IMR-90 (cell line): ENCODE results near the gene SDK1. TPM values are rescaled to one million over a fixed set of nuclear protein-coding genes. Genes with fewer than 3 reads are reported as not detected.

ENCODE experiments used
- ATAC-seq: fragments of 200-7000 bp; cut with Tn5 transposase; 2 replicates; pipeline ENCODE4 v1.9.1; 2020; ENCODE audit warnings: low read depth, mild to moderate bottlenecking, moderate library complexity
- BruUV-seq: library from RNA; stranded (reverse); fragments of 400-500 nt; replicated peaks from 2 replicates; lab custom pipeline; 2021; lab: Mats Ljungman, UMichigan
- CTCF ChIA-PET: fragments of 300-600 bp; formaldehyde crosslinking; extraction: SDS; loops from one replicate; lab custom pipeline; 2021; ENCODE audit warnings: antibody characterized with exemption; lab: Yijun Ruan, JAX
- POLR2A ChIA-PET: fragments of 300-600 bp; sonication (Branson Sonifier 250); formaldehyde crosslinking; loops from one replicate; lab custom pipeline; 2022; ENCODE audit warnings: antibody characterized with exemption; ENCODE audit not compliant: unreplicated experiment; lab: Charles Lee
- DNase-seq: peaks from one replicate; pipeline ENCODE4 v3.0.0; 2013
- H2AFZ ChIP-seq: replicated peaks from 2 replicates; pipeline ENCODE3; 2013; ENCODE audit warnings: low read length, mild to moderate bottlenecking; ENCODE audit not compliant: poor library complexity
- H2AK5ac ChIP-seq: 2 replicates; pipeline ENCODE4 v1.6.1; 2013; ENCODE audit warnings: low read depth, low read length, inconsistent platforms
- H2AK9ac ChIP-seq: replicated peaks from 2 replicates; pipeline ENCODE3; 2013; ENCODE audit warnings: mild to moderate bottlenecking, low read depth, low read length, moderate library complexity; ENCODE audit not compliant: poor library complexity
- H2BK120ac ChIP-seq: 2 replicates; pipeline ENCODE4 v1.6.1; 2013; ENCODE audit warnings: low read depth, low read length, inconsistent platforms
- H2BK15ac ChIP-seq: 3 replicates; pipeline ENCODE4 v1.6.1; 2013; ENCODE audit warnings: low read depth, low read length, inconsistent platforms
- H2BK20ac ChIP-seq: 2 replicates; pipeline ENCODE4 v1.6.1; 2013; ENCODE audit warnings: low read depth, mild to moderate bottlenecking, inconsistent platforms, low read length, moderate library complexity
- H2BK5ac ChIP-seq: 2 replicates; pipeline ENCODE4 v1.6.1; 2013; ENCODE audit warnings: mild to moderate bottlenecking, low read depth, low read length, inconsistent platforms; ENCODE audit not compliant: poor library complexity, severe bottlenecking
- H3K14ac ChIP-seq: replicated peaks from 2 replicates; pipeline ENCODE4 v1.6.1; 2013; ENCODE audit warnings: low read depth, low read length, inconsistent platforms
- H3K18ac ChIP-seq: 2 replicates; pipeline ENCODE4 v1.6.1; 2013; ENCODE audit warnings: low read depth, low read length, control low read depth
- H3K23ac ChIP-seq: 2 replicates; pipeline ENCODE4 v1.6.1; 2013; ENCODE audit warnings: low read depth, low read length, inconsistent platforms
- H3K27ac ChIP-seq: 2 replicates; pipeline ENCODE4 v1.5.1; 2013; ENCODE audit warnings: mild to moderate bottlenecking, control low read depth, low read length; ENCODE audit not compliant: insufficient read depth
- H3K27me3 ChIP-seq: 2 replicates; pipeline ENCODE4 v1.6.1; 2013; ENCODE audit warnings: low read length; ENCODE audit not compliant: control insufficient read depth, insufficient read depth
- H3K36me3 ChIP-seq: 2 replicates; pipeline ENCODE4 v1.6.1; 2013; ENCODE audit warnings: low read length, mixed read lengths; ENCODE audit not compliant: control insufficient read depth, insufficient read depth
- H3K4ac ChIP-seq: 2 replicates; pipeline ENCODE4 v1.6.1; 2013; ENCODE audit warnings: low read depth, low read length, inconsistent platforms
- H3K4me1 ChIP-seq: 2 replicates; pipeline ENCODE4 v1.6.1; 2013; ENCODE audit warnings: low read length, mixed read lengths; ENCODE audit not compliant: control insufficient read depth, insufficient read depth
- H3K4me2 ChIP-seq: 2 replicates; pipeline ENCODE4 v1.6.1; 2013; ENCODE audit warnings: low read depth, mild to moderate bottlenecking, control low read depth, low read length, moderate library complexity
- H3K4me3 ChIP-seq: 2 replicates; pipeline ENCODE4 v1.5.1; 2013; ENCODE audit warnings: low read depth, mild to moderate bottlenecking, control low read depth, low read length, moderate library complexity; ENCODE audit not compliant: insufficient read depth
- H3K56ac ChIP-seq: 2 replicates; pipeline ENCODE4 v1.6.1; 2013; ENCODE audit warnings: low read length, inconsistent platforms; ENCODE audit not compliant: insufficient read depth; ENCODE audit errors: extremely low read depth
- H3K79me1 ChIP-seq, 2 experiments: 2 replicates each; pipeline ENCODE4 v1.6.1; 2013; ENCODE audit warnings: low read length in 2 of 2, inconsistent platforms in 1 of 2, low read depth in 1 of 2
- H3K9ac ChIP-seq: 2 replicates; pipeline ENCODE4 v1.6.1; 2013; ENCODE audit warnings: low read depth, low read length, control low read depth
- H3K9me1 ChIP-seq: 2 replicates; pipeline ENCODE4 v1.6.1; 2013; ENCODE audit warnings: low read length, inconsistent platforms; ENCODE audit not compliant: insufficient read depth
- H3K9me3 ChIP-seq: 2 replicates; pipeline ENCODE4 v1.6.1; 2013; ENCODE audit warnings: low read length; ENCODE audit not compliant: control insufficient read depth, insufficient read depth
- H4K20me1 ChIP-seq: 2 replicates; pipeline ENCODE4 v1.6.1; 2013; ENCODE audit warnings: low read length, inconsistent platforms; ENCODE audit not compliant: insufficient read depth
- H4K5ac ChIP-seq: 2 replicates; pipeline ENCODE4 v1.6.1; 2013; ENCODE audit warnings: mild to moderate bottlenecking, low read depth, low read length, control low read depth
- H4K8ac ChIP-seq, 2 experiments: 2 replicates each; pipeline ENCODE4 v1.6.1; 2013; ENCODE audit warnings: low read depth in 2 of 2, low read length in 2 of 2, control low read depth in 1 of 2, inconsistent platforms in 1 of 2
- H4K91ac ChIP-seq: 2 replicates; pipeline ENCODE4 v1.6.1; 2013; ENCODE audit warnings: low read depth, low read length, inconsistent platforms; ENCODE audit not compliant: insufficient read depth
- BHLHE40 ChIP-seq: fragments of 150-350 bp; IDR thresholded peaks from 2 replicates; pipeline ENCODE4 v1.6.1; 2016; ENCODE audit warnings: mild to moderate bottlenecking, low read depth, low read length
- CHD1 ChIP-seq: IDR thresholded peaks from 2 replicates; pipeline ENCODE4 v1.6.1; 2012; ENCODE audit warnings: low read depth, low read length, improper control_type of control experiment
- MAZ ChIP-seq: IDR thresholded peaks from 2 replicates; pipeline ENCODE4 v1.6.1; 2012; ENCODE audit warnings: low read depth, mild to moderate bottlenecking, low read length, improper control_type of control experiment, moderate library complexity, borderline replicate concordance
- MXI1 ChIP-seq: IDR thresholded peaks from 2 replicates; pipeline ENCODE4 v1.6.1; 2012; ENCODE audit warnings: low read depth, mild to moderate bottlenecking, low read length, moderate library complexity, borderline replicate concordance
- RCOR1 ChIP-seq: IDR thresholded peaks from 2 replicates; pipeline ENCODE4 v1.6.1; 2012; ENCODE audit warnings: mild to moderate bottlenecking, low read length, improper control_type of control experiment; ENCODE audit not compliant: insufficient replicate concordance
- RFX5 ChIP-seq: IDR thresholded peaks from 2 replicates; pipeline ENCODE4 v1.8.0; 2012; ENCODE audit warnings: low read depth, mild to moderate bottlenecking, low read length, moderate library complexity
- USF2 ChIP-seq: fragments of 150-350 bp; IDR thresholded peaks from 2 replicates; pipeline ENCODE4 v1.6.1; 2017; ENCODE audit warnings: mild to moderate bottlenecking, antibody characterized with exemption, low read length, low read depth
- WGBS, 2 experiments: methylation state at CpG; one replicate each; pipeline versions ENCODE4 v1.1.5 to v1.1.7; 2013; ENCODE audit warnings: missing lambda C conversion rate in 2 of 2; ENCODE audit not compliant: insufficient read length in 1 of 2; ENCODE audit errors: extremely low coverage in 2 of 2; 5-methylcytosine and 5-hydroxymethylcytosine counted together
- dilution Hi-C: fragments of 300-500 bp; cut with HindIII; formaldehyde crosslinking; loops from one replicate; pipeline ENCODE4 v1.14.3; 2018; ENCODE audit warnings: low sequenced_read_pairs; ENCODE audit not compliant: unreplicated experiment
- in situ Hi-C: fragments of 300-500 bp; cut with MboI; formaldehyde crosslinking; loops from 3 replicates; pipeline ENCODE4 v1.14.3; 2019; ENCODE audit warnings: low sequenced_read_pairs, inconsistent platforms, mixed read lengths
- intact Hi-C: fragments of 100-400 bp; cut with micrococcal nuclease; formaldehyde crosslinking; loops from 2 replicates; pipeline ENCODE4 v1.10.0; 2022
- polyA plus RNA-seq, 3 experiments: library from polyadenylated mRNA; depleted of rRNA; stranded (reverse); fragments of >200 nt; gene quantifications; 2 replicates each; pipeline ENCODE4 v1.2.3, GENCODE V29; 2012; ENCODE audit warnings: low replicate concordance in 1 of 3
- total RNA-seq: library from RNA; depleted of rRNA; stranded (reverse); fragments of >200 nt; gene quantifications from 2 replicates; pipeline ENCODE4 v1.2.3, GENCODE V29; 2012

Gene SDK1
- total and polyA plus RNA-seq, 2 of the 4 experiments (the other 2 are of a cell fraction) = 1.5 to 1.6 TPM

GRCh38 chr7:3569643-3570042, 268.6 kb downstream of the SDK1 start:
- dilution Hi-C loops (no loop called here), in situ Hi-C loops (no loop called here), intact Hi-C loops (no loop called here)
- H3K23ac ChIP-seq = no peak overlapping the region
- no CpG with 5 or more reads among the region's 3 CpGs for WGBS, 2 experiments
- H2AFZ ChIP-seq = no peak overlapping the region
- TF ChIP-seq BHLHE40 = no peak
- TF ChIP-seq USF2 = no peak
- TF ChIP-seq MAZ = no peak
- TF ChIP-seq RFX5 = no peak
- no peak for TF ChIP-seq CHD1
- TF ChIP-seq MXI1 = no peak
- TF ChIP-seq RCOR1 = no peak
- no peak overlapping the region for H3K4me3 ChIP-seq
- no peak overlapping the region for H3K27ac ChIP-seq
- no peaks in the 10 kb centered on the region for H3K4me1 ChIP-seq
- H4K8ac ChIP-seq = no peak overlapping the region
- no peak overlapping the region for H3K4me2 ChIP-seq
- ATAC-seq (no peak), DNase-seq (no peak)
- H2BK15ac ChIP-seq = no peak overlapping the region
- no peaks in the 10 kb centered on the region for H4K20me1 ChIP-seq
- no peaks in the 10 kb centered on the region for H3K9me1 ChIP-seq
- H3K27me3 ChIP-seq = no peaks in the 10 kb centered on the region
- no peak overlapping the region for H3K18ac ChIP-seq
- no peak overlapping the region for H2BK5ac ChIP-seq
- H3K9ac ChIP-seq = no peak overlapping the region
- ChIA-PET CTCF (no interaction called here), POLR2A (no interaction called here)
- no TSS peak for BruUV-seq
- no peak overlapping the region for H4K5ac ChIP-seq
- no peak overlapping the region for H2AK5ac ChIP-seq
- H4K91ac ChIP-seq = no peak overlapping the region
- no peak overlapping the region for H2AK9ac ChIP-seq
- H3K9me3 ChIP-seq = no peaks in the 10 kb centered on the region; the same call in 1 of the 2 replicates
- no peak overlapping the region for H3K14ac ChIP-seq
- no peak overlapping the region for H2BK20ac ChIP-seq
- no peak overlapping the region for H2BK120ac ChIP-seq
- H3K56ac ChIP-seq = no peak overlapping the region
- H3K79me1 ChIP-seq = no peaks in the 10 kb centered on the region
- H3K36me3 ChIP-seq = no peaks in the 10 kb centered on the region
- no peak overlapping the region for H3K4ac ChIP-seq
